ENCODE results near the gene OIT3.

The OIT3 gene

DNA sequence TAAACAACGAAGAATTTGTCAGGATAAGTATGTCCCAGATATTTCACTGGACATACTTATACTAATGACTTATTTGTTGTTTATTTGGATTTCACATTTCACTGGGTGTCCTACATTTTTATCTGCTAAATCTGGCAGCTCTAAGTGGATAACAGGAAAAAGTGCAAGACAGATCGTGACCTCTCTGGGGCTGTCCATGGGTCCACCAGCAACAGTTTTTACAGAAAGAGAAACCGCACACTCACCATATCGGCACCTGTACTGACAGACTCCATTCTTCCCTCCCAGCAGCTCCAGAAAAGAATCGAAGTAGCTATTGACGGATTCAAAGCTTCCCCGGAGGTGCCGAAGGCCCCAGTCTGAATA is 60.7 kb downstream of the OIT3 start:
- no peak for TF ChIP-seq TAF1 (IDR thresholded peaks at IDR 0.05; ENCODE audit: low read depth)
- TF ChIP-seq, protein P1, sequence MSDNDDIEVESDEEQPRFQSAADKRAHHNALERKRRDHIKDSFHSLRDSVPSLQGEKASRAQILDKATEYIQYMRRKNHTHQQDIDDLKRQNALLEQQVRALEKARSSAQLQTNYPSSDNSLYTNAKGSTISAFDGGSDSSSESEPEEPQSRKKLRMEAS (IDR thresholded peaks at IDR 0.05) = no peak
- no peak for TF ChIP-seq TEAD4 (IDR thresholded peaks at IDR 0.05)
- no peak for TF ChIP-seq ZBTB7A (IDR thresholded peaks at IDR 0.05; ENCODE audit: low read depth)
- no peak for TF ChIP-seq EGR1 (IDR thresholded peaks at IDR 0.05)
- TF ChIP-seq CREB1 (IDR thresholded peaks at IDR 0.05; ENCODE audit: low read depth) = no peak
- TF ChIP-seq NFIC (IDR thresholded peaks at IDR 0.05) = no peak
- TF ChIP-seq EP300 (IDR thresholded peaks at IDR 0.05; ENCODE audit: borderline replicate concordance) = no peak
- TF ChIP-seq, protein P2, sequence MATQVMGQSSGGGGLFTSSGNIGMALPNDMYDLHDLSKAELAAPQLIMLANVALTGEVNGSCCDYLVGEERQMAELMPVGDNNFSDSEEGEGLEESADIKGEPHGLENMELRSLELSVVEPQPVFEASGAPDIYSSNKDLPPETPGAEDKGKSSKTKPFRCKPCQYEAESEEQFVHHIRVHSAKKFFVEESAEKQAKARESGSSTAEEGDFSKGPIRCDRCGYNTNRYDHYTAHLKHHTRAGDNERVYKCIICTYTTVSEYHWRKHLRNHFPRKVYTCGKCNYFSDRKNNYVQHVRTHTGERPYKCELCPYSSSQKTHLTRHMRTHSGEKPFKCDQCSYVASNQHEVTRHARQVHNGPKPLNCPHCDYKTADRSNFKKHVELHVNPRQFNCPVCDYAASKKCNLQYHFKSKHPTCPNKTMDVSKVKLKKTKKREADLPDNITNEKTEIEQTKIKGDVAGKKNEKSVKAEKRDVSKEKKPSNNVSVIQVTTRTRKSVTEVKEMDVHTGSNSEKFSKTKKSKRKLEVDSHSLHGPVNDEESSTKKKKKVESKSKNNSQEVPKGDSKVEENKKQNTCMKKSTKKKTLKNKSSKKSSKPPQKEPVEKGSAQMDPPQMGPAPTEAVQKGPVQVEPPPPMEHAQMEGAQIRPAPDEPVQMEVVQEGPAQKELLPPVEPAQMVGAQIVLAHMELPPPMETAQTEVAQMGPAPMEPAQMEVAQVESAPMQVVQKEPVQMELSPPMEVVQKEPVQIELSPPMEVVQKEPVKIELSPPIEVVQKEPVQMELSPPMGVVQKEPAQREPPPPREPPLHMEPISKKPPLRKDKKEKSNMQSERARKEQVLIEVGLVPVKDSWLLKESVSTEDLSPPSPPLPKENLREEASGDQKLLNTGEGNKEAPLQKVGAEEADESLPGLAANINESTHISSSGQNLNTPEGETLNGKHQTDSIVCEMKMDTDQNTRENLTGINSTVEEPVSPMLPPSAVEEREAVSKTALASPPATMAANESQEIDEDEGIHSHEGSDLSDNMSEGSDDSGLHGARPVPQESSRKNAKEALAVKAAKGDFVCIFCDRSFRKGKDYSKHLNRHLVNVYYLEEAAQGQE (IDR thresholded peaks at IDR 0.05; ENCODE audit: low read depth) = no peak
- TF ChIP-seq CEBPB (IDR thresholded peaks at IDR 0.05) = no peak
- TF ChIP-seq TCF12 (IDR thresholded peaks at IDR 0.05; ENCODE audit: low read depth) = no peak
- TF ChIP-seq YY1 (IDR thresholded peaks at IDR 0.05; ENCODE audit: low read depth) = no peak
- no peak for TF ChIP-seq RAD21 (IDR thresholded peaks at IDR 0.05; ENCODE audit: low read depth)
- TF ChIP-seq USF1 (IDR thresholded peaks at IDR 0.05) = no peak
- TF ChIP-seq FOXM1 (IDR thresholded peaks at IDR 0.05; ENCODE audit: borderline replicate concordance, low read depth) = no peak

DNA sequence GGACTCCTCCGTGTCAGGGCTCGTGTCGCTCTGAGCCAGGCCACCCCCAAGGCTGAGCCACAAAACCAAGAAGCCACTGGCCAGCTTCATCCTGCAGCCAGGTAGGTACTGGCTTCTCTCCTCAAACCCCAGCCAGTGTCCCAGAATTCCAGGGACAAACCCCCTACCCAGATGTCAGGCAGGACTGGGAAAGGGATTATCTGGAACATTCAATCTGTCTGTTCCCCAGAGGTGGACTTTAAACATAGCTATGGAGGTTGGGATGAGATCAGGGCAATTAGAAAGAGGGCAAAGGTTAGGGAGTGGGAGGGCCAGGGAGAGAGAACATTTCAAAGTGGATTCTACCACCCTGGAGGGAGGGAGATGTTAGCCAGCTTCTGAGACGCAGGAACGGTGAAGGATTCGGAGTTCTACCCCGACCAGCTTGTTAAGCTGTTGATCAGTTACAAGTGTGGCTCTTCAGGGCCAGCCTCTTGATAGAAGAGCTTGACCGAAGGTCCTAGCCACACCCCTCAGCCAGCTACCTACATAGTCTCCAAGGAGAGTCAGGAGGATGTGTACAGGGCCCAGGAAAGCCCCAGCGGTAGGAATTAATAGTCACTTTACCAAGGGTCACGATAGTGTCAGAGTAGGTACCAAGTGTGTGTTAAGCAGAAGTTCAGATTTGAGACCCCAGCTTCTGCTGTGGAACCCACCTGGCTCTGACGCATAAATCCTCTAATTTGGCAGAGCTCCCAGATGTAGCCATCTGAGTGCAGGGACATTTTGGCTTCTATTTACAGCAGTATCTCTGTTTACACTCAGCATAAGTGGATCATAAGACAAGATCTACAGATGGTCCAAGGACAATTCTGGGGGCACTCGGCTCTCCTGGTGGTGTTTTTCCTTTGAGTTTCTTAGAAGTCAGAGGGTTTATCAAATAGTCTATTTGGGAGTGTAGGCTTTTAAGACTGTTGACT is 61.3 kb downstream of the OIT3 start, which contains the start of gene PLA2G12B:
TSS of gene PLA2G12B (minus strand) at position 211 of the 959 bp plus-strand sequence. CDS start at position 90, 121 bp downstream.
- no peak for TF ChIP-seq YY1 (IDR thresholded peaks at IDR 0.05; ENCODE audit: low read depth)
- no peak for TF ChIP-seq CEBPB (IDR thresholded peaks at IDR 0.05)
- no peak for TF ChIP-seq EP300 (IDR thresholded peaks at IDR 0.05; ENCODE audit: borderline replicate concordance)
- TF ChIP-seq, protein P2 (IDR thresholded peaks at IDR 0.05; ENCODE audit: low read depth) = no peak
- no peak for TF ChIP-seq TCF12 (IDR thresholded peaks at IDR 0.05; ENCODE audit: low read depth)
- TF ChIP-seq ZBTB7A (IDR thresholded peaks at IDR 0.05; ENCODE audit: low read depth) = no peak
- no peak for TF ChIP-seq NFIC (IDR thresholded peaks at IDR 0.05)
- no peak for TF ChIP-seq EGR1 (IDR thresholded peaks at IDR 0.05)
- TF ChIP-seq FOXM1 (IDR thresholded peaks at IDR 0.05; ENCODE audit: borderline replicate concordance, low read depth) = no peak
- TF ChIP-seq TAF1 (IDR thresholded peaks at IDR 0.05; ENCODE audit: low read depth) = no peak
- no peak for TF ChIP-seq RAD21 (IDR thresholded peaks at IDR 0.05; ENCODE audit: low read depth)
- no peak for TF ChIP-seq CREB1 (IDR thresholded peaks at IDR 0.05; ENCODE audit: low read depth)
- no peak for TF ChIP-seq USF1 (IDR thresholded peaks at IDR 0.05)

- TF ChIP-seq RAD21 (IDR thresholded peaks at IDR 0.05; ENCODE audit: low read depth) = no peak
- no peak for TF ChIP-seq TCF12 (IDR thresholded peaks at IDR 0.05; ENCODE audit: low read depth)
- TF ChIP-seq CEBPB (IDR thresholded peaks at IDR 0.05) = no peak
- TF ChIP-seq CREB1 (IDR thresholded peaks at IDR 0.05; ENCODE audit: low read depth) = no peak
- no peak for TF ChIP-seq FOXM1 (IDR thresholded peaks at IDR 0.05; ENCODE audit: borderline replicate concordance, low read depth)
- no peak for TF ChIP-seq YY1 (IDR thresholded peaks at IDR 0.05; ENCODE audit: low read depth)
- TF ChIP-seq TAF1 (IDR thresholded peaks at IDR 0.05; ENCODE audit: low read depth) = no peak
- TF ChIP-seq NFIC (IDR thresholded peaks at IDR 0.05) = no peak
- no peak for TF ChIP-seq TEAD4 (IDR thresholded peaks at IDR 0.05)
- TF ChIP-seq, protein P1 (IDR thresholded peaks at IDR 0.05) = no peak
- TF ChIP-seq EGR1 (IDR thresholded peaks at IDR 0.05) = no peak
- no peak for TF ChIP-seq EP300 (IDR thresholded peaks at IDR 0.05; ENCODE audit: borderline replicate concordance)
Observed at GRCh38 chr10:72956001-72956400, 62.5 kb downstream of the OIT3 start.

DNA sequence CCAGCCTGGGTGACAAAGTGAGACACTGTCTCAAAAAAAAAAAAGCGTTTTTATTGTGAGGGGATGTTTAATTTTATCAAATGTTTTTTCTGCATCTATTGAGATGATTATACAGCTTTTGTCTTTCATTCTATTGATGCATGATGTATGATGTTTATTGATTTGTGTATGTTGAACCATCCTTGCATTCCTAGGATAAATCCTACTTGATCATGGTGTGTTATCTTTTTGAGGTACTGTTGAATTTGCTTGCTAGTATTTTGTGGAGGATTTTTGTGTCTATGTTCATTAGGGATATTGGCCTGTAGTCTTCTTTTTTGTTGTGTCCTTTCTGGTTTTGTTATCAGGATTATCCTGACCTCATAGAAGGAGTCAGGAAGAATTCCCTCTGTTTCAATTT is 83.3 kb downstream of the OIT3 start:
- TF ChIP-seq YY1 (IDR thresholded peaks at IDR 0.05; ENCODE audit: low read depth) (no peak), TEAD4 (IDR thresholded peaks at IDR 0.05) (no peak), CREB1 (IDR thresholded peaks at IDR 0.05; ENCODE audit: low read depth) (no peak), FOXM1 (IDR thresholded peaks at IDR 0.05; ENCODE audit: borderline replicate concordance, low read depth) (no peak), TCF12 (IDR thresholded peaks at IDR 0.05; ENCODE audit: low read depth) (no peak), RAD21 (IDR thresholded peaks at IDR 0.05; ENCODE audit: low read depth) (no peak), EP300 (IDR thresholded peaks at IDR 0.05; ENCODE audit: borderline replicate concordance) (no peak), EGR1 (IDR thresholded peaks at IDR 0.05) (no peak), USF1 (IDR thresholded peaks at IDR 0.05) (no peak), ZBTB7A (IDR thresholded peaks at IDR 0.05; ENCODE audit: low read depth) (no peak), TAF1 (IDR thresholded peaks at IDR 0.05; ENCODE audit: low read depth) (no peak), NFIC (IDR thresholded peaks at IDR 0.05) (no peak), CEBPB (IDR thresholded peaks at IDR 0.05) (no peak)
- TF ChIP-seq, protein P1 (IDR thresholded peaks at IDR 0.05) = no peak
- TF ChIP-seq, protein P2 (IDR thresholded peaks at IDR 0.05; ENCODE audit: low read depth) = no peak
